HG03135 (cell line): ENCODE measurements around the gene NACC2.

ENCODE experiments used
- ATAC-seq: cut with Tn5 transposase; IDR thresholded peaks from one replicate; pipeline ENCODE4 v1.9.1; 2021; ENCODE audit warnings: mild to moderate bottlenecking, moderate library complexity; ENCODE audit not compliant: unreplicated experiment

Gene NACC2

GRCh38 chr9:136015656-136016571 is 79.2 kb downstream of the NACC2 start:
- ATAC-seq: no peak

DNA sequence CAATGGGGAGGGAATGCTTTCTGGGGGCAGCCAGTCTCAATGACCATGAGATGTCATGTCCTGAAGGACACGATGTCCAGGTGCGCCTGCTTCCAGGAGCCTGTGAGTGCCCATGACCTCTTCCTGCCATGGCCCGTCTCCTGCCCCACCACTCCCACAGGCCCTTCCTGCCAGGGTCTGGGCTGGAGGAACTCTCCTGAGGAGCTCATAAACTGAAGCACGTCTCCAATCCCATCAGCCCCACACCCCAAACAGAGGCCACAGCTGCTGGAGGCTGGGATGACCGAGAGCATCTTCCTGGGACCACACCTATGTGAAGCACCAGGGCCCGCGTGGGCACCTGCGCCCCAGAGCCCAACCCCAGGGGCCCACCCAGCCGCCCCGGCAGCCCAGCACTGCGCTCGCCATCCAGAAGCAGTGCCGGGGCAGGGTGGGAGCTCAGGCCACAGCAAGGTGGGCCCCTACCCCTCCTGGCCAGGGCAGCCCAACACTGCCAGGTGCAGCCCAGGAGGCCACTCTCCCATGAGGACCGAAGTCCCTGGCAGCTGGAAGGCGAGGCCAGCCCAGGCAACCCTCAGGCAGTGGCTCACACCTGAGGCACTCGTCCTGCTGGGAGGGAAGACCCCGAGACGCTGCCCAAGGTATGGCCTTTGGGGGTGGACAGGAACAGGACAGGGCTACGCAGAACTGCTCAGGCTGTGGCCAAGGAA is 80.0 kb downstream of the NACC2 start:
- no peak for ATAC-seq

DNA sequence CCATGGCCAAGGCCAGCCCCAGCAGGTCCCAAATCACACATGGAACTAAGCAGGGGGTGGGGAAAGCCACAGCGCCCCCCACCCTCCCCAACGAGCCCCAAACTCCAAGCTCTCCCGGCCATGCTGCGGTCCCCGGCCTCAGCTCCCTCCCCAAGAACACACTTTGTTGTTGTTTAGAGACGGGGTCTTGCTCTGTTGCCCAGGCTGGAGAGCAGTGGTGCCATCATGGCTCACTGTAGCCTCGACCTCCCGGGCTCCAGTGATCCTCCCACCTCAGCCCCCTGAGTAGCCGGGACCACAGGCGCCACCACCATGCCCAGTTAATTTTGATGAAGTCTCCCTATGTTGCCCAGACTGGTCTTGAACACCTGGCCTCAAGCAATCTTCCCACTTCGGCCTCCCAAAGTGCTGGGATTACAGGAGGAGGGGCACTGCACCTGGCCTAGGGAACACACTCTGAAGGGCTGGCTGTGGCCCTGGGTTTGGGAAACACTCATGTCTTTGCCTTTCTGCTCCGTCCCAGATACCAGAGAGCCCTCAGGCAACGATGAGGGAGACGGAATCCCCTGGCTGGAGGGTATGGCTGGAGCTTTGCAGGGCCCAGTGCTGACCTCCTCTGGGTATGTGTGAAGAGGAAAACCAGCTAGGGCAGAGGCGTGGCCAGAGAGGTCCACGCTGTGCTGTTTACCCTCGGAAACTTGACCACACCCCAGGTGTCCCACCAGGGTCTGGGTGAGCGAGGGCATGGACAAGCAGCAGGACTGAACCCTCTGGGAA is 80.8 kb downstream of the NACC2 start:
- ATAC-seq: no peak

DNA sequence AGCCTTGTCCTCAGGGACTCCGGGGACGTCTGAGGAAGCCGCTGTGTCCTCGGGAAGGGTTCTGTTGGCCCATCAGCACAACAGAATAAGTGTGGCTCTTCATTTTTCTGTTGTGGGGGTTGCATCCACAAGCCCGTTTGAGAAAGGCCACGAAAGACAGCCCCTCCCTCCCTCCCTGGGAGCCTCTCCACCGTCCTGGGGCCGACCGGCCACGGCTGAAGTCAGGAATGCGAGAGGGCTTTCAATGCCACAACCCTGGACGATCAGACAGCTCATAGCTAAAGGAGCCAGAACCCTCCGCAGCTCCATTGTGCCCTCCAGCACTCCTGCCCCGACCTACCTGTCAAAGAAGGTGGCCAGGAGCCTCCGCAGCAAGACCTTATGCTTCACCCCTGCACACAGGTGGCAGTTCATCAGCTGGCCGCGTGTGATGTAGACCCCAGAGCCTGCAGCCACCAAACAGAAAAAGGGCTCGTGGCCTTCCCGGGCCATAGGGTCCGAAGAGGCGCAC is 81.5 kb downstream of the NACC2 start:
- no peak for ATAC-seq

- no peak for ATAC-seq
Measured at GRCh38 chr9:136013116-136013515, 82.0 kb downstream of the NACC2 start.

- no peak for ATAC-seq
Measured at GRCh38 chr9:136012651-136013050, 82.4 kb downstream of the NACC2 start.

DNA sequence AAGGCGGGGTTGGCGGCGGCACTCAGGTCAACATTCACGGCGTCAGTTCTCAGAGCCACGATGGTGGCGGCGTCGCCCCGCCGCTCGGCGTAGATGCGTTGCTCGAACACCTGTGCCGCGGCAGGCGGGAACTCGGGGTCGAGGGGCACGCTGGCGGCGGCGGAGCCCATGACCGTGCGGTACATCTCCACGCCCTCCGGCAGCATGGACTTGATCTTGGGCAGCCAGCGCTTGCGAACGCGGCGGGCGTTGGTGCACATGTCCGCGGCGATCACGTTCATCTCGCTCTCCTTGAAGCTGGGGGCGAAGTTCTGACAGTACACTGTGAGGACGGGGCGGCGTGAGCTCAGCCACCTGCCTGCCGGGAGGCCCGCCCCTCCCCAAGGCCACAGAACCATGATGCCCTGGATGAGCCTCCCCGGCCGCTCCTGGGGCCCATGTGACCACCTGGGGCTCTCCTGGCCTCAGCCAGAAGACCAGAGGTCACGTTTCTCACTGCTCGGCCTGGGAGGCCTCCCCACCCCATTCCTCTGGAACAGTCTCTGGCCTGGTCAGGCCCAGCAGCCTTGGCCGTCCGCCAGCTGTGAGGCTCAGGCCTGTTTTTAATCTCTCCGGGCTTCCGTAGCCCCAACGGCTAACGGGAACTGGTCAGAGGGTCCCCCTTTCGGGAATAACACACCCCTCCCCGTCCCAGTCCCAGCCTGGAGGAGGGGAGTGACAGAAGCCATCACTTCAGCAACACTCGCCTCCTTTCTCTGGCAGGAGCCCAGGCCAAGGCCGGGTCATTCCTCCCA is 83.2 kb downstream of the NACC2 start:
- ATAC-seq: no peak

DNA sequence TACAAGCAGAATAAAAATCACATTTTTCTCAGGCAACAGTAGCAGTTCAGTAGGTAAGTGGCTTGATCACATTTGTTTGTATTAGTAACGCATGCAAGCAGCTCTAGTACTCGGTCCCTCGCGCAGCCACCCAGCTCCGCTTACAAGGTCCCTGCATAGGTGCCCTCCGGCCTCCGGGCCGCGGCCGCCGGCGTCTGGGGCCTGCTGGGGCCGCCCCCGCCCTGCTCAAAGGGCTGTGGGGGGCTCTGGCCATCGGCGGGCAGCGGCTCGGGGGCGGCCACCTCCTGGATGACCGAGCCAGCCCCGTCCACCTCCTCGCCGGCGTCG is 83.8 kb downstream of the NACC2 start:
- no peak for ATAC-seq

- ATAC-seq: no peak
Measured at GRCh38 chr9:136010615-136011361, 84.3 kb downstream of the NACC2 start.

- no peak for ATAC-seq
Measured at GRCh38 chr9:136010176-136010575, 84.9 kb downstream of the NACC2 start.

DNA sequence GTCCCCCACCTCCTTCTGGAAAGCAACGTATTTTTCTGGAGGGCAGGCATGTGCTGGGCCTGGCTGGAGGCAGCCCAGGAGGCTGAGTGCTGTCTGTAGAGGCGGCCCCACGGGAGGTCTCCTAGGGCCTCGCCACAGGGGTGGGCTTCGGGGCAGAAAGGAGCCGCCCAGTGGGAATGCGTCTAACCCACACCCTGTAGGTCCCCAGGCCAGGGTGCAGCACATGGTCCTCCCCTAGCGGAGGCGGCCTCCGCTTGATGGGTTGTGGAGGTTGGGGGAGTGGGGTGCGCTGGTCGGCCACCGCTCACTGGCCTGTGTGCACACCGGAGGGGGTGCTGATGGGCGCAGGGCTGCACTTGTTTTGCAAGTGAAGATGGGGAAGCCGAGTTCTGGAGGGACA is 85.6 kb downstream of the NACC2 start:
- no peak for ATAC-seq

DNA sequence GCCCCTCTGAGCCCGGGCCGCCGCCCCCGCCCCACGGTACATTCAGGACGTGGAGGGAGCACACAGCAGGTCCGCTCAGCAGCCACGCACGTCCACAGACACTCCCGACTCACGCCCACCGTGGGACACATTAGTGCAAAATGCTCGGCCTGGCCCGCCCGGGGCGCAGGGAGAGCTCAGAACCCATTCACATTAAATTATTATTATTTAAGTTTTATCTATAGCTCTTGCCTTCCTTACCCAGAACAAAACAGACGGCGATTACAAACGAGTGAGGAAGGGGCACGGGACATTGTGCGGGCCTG is 86.4 kb downstream of the NACC2 start:
- ATAC-seq: no peak

- no peak for ATAC-seq
Measured at GRCh38 chr9:136007934-136008692, 87.0 kb downstream of the NACC2 start.

DNA sequence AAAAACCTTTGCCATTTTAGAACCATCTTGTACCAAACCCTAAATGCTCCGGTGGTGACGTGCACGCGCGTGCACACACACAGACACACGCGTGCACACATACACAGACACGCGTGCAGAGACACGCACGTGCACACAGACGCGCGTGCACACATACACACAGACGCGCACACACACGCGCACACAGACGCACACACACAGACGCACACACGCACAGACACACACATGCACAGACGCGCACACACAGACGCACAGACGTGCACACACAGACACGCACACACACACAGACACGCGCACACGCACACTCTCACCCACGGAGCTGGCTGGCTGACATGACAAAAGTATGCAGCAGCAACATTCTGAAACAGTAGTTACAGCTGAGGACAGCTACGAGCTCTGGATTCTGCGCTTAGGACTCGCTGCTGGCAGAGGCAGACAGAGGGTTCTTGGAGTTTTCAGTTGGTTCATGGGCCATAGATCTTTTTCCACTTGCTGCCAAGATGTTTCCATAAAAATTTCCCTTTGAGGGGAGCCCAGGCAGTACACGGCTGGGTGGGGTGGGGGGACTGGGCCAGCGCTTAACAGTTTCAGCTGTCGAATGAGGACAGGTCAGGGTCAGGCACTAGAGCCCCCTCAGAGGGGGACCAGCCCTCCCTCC is 87.7 kb downstream of the NACC2 start:
- no peak for ATAC-seq

DNA sequence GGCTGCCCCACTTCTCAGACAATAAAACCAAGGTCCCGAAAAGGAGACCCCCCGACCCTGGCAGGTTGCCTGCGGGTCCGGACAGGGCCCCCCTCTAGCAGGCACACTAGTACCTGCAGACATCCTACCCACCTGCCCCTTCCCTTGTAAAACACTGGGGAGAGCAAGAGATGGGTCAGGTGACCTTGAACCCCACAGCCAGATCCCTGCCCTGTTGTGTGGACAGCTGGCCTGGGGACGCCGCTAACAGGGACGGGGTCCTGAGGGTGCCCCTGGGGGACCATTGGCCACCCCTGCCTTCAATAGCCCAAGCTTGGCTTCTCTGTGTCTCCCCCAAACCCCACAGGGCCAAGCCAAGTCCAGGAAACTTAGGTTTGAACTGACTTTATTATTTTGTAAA is 88.9 kb downstream of the NACC2 start:
- no peak for ATAC-seq

DNA sequence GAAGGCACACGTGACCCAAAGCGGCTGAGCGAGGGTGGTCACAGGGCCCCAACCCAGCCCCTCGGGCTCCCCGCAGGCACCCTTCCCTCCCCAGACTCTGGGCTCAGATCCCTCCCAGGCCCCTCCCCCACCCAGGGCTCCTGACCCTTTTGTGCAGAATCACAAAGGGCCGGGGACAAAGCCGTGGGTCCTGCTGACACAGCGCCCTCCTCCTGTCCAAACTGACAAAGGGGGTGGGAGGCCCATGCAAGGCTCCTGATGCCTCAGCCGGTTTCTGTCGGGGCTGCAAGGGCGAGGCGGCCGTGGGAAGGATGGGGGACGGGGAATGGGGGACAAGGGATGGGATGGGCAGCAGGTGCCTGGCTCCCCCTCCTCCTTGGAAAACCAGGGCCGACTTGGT is 90.4 kb downstream of the NACC2 start:
- ATAC-seq: no peak

GRCh38 chr9:136004219-136004618 is 90.9 kb downstream of the NACC2 start:
- no peak for ATAC-seq

GRCh38 chr9:136003411-136004218 is 91.5 kb downstream of the NACC2 start:
- ATAC-seq: no peak
